GM13976 (cell line): ENCODE measurements around the gene CIDEC.

Source experiments
- DNase-seq: peaks from one replicate; pipeline ENCODE4 v3.0.0; 2012; ENCODE audit warnings: low spot score
- CTCF ChIP-seq: IDR thresholded peaks from 2 replicates; pipeline ENCODE4 v1.5.1; 2012; ENCODE audit warnings: borderline replicate concordance, mild to moderate bottlenecking; ENCODE audit not compliant: insufficient read depth; ENCODE audit errors: extremely low read depth, missing control alignments, control extremely low read depth
- in situ Hi-C: fragments of 300-500 bp; cut with MboI; formaldehyde crosslinking; loops from one replicate; pipeline ENCODE4 v1.12.0; 2022; ENCODE audit warnings: low sequenced_read_pairs, mixed read lengths, inconsistent platforms; ENCODE audit not compliant: unreplicated experiment

Gene CIDEC

DNA sequence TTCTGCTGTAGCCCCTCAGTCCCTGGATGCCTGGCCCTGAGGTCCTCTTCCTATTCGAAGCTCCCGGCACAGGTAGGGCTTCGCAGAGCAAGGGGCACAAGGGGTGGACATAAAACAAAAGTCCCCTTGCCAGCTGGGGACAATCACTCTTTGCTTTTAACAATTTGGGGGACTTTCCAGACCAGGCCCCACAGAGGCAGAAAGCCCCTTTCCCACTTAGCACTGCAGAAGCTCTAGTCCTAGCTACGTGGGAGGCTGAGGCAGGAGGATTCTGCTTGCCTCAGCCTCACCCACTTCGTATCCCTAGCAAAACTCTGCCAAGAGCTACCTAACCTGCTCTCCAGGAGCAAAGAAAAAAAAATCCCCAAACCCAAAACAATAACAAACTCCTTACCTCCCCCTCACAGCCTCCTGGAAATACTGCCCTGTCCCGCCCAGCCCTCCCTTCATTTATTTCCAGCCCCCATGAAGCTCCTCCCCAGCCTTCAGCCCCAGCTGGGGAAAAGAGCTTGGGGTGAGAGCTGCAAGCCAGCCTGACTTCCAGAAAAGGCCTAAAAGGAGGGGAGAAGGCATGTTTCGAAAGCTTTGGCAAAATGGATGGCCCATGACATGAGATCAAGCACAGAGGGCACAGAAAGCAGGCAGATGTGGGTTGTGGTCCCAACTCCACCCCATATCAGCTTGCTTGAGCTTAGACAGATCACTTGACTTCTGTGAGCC lies at the start of gene CIDEC:
Gene CIDEC (minus strand): TSS at position 424 of the 720 bp plus-strand sequence. CDS start 1,767 bp downstream, outside the sequence.
- TF ChIP-seq CTCF = no peak
- peak; percentile 49 for DNase-seq
- in situ Hi-C loops = no loop called here

DNA sequence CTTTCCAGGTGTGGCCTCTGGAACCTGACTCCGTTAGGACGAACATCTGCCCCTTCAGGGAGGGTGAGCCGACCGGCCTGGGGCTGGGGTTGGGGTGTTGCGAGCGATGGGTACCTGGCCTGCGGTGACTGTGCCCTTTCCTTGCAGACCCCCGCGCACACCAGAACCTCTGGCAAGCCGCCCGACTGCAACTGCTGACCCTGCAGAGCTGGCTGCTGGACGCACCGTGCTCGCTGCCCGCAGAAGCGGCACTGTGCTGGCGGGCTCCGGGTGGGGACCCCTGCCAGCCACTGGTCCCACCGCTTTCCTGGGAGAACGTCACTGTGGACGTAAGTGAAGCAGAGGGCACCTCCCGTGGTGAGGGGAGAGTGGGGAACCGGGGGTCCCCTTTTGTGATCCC lies 48.1 kb upstream of the CIDEC start:
- no peak for TF ChIP-seq CTCF
- in situ Hi-C loops = no loop called here
- DNase-seq = no peak

DNA sequence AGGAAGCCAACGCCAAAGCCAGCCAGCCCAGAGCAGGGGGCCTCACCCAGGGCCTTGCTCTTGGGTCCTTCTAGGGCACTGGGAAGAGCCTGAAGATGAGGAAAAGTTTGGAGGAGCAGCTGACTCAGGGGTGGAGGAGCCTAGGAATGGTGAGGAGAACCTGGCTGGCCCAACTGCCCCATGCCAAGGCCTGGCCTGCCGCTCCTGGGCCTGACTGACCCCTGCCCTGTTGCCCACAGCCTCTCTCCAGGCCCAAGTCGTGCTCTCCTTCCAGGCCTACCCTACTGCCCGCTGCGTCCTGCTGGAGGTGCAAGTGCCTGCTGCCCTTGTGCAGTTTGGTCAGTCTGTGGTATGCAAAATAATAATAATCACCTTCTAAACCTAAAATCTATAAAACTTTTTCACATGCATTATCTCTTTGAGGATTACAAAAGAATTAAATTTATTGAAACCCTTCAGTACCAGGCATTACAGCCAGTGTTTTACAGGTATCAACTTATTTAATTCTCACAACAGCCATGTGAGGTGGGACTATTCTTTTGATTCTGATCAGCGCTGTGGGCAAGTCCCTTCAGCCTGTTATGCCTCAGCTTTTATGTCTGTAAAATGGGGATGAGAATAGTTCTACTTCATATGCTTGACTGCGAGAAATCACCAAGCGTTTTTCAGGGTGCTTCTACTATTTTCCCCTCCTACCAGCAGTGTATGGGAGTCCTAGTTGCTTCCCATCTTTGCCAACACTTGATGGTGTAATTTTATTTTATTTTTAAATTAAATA lies 38.4 kb upstream of the CIDEC start:
- in situ Hi-C loops = no loop called here
- no peak for TF ChIP-seq CTCF
- no peak for DNase-seq

GRCh38 chr3:9917820-9918219 lies 37.8 kb upstream of the CIDEC start:
- DNase-seq = no peak
- in situ Hi-C loops = no loop called here
- no peak for TF ChIP-seq CTCF

GRCh38 chr3:9916734-9917680 lies 37.0 kb upstream of the CIDEC start, which contains the start of gene IL17RC:
Gene IL17RC, plus strand, starts transcription at chr3:9917098. Its CDS starts 218 bp downstream, at chr3:9917316.
- in situ Hi-C loops = no loop called here
- TF ChIP-seq CTCF = no peak
- DNase-seq = no peak

GRCh38 chr3:9916346-9916733 lies 36.3 kb upstream of the CIDEC start:
- no peak for TF ChIP-seq CTCF
- no peak for DNase-seq
- in situ Hi-C loops = no loop called here
